Astrocyte of the spinal cord (primary cell): ENCODE data around the gene PVR.
A peak's percentile ranks its signal among the peaks of the same experiment; 100 is the strongest.

ENCODE experiments used
- DNase-seq: peaks from one replicate; pipeline ENCODE4 v3.0.0; 2011; ENCODE audit warnings: low read depth, low spot score
- H3K4me3 ChIP-seq: 2 replicates; pipeline ENCODE4 v1.5.1; 2011; ENCODE audit warnings: low read depth, mild to moderate bottlenecking, low read length, moderate library complexity
- in situ Hi-C: cut with HindIII; loops from 2 replicates; pipeline ENCODE4 v1.10.0; 2017; ENCODE audit warnings: low sequenced_read_pairs
- TF ChIP-seq, protein P1 (sequence below): IDR thresholded peaks from 2 replicates; pipeline ENCODE4 v1.5.1; 2012; ENCODE audit warnings: low read depth, mild to moderate bottlenecking, low read length, inconsistent platforms

Gene PVR

DNA sequence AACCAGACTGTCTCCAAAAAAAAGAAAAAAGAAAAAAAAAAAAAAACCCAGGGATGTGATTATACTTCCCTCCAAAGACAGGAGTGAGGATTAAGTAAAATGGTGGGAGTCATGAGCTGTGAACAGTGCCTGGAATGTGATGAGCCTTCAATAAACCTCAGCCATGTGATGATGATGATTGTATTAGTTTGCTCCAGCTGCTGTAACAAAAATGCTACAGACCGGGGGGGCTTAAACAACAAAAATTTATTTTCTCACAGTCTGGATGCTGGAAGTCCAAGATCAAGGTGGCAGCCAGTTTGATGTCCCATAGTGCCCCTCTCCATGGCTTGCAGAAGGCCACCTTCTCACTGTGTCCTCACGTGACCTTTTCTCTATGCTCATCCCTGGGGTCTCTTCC, 8.9 kb upstream of the PVR start:
- DNase-seq: no peak
- TF ChIP-seq, protein P1, sequence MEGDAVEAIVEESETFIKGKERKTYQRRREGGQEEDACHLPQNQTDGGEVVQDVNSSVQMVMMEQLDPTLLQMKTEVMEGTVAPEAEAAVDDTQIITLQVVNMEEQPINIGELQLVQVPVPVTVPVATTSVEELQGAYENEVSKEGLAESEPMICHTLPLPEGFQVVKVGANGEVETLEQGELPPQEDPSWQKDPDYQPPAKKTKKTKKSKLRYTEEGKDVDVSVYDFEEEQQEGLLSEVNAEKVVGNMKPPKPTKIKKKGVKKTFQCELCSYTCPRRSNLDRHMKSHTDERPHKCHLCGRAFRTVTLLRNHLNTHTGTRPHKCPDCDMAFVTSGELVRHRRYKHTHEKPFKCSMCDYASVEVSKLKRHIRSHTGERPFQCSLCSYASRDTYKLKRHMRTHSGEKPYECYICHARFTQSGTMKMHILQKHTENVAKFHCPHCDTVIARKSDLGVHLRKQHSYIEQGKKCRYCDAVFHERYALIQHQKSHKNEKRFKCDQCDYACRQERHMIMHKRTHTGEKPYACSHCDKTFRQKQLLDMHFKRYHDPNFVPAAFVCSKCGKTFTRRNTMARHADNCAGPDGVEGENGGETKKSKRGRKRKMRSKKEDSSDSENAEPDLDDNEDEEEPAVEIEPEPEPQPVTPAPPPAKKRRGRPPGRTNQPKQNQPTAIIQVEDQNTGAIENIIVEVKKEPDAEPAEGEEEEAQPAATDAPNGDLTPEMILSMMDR: no peak
- in situ Hi-C loops: no loop called here
- H3K4me3 ChIP-seq: no peak overlapping the region

DNA sequence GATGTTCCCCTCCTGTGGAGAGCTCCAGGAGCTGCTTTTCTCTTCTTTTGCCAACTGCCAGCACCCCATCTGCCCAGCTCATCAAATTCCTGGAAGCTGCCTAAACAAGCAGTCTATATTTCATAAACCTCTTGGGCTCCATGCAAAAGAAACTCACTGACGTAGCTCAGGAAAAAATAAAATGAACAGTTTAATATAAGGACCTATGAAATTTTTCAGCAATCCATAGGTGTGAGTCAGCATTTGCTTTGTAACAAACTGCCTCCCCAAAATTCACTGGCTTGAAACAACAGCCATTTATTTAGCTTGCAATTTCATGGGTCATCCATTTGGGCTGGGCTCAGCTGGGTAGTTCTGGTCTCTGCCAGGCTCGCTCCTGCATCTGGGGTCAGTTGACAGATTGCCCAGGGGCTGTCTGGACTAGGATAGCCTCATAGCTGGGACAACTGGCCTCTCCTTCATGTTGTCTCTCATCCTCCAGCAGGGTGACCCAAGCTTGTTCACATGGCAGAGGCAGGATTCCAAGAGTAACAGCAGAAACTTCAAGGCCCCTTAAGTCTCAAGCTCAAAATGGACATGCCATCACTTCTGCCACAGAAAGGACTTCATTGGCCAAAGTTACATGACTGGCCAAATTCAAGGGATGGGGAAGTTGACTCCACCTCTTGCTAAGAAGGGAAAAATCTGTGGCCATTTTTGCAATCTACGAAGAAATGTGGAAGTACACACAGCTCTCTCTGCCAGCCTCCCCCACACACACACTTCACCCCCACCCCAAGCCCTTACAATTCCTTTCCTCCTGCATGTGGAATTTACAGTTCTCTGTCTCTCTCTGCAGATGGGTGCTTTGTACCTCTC, 7.9 kb upstream of the PVR start:
- DNase-seq: peak; percentile 58
- in situ Hi-C loops: no loop called here
- no peak overlapping the region for H3K4me3 ChIP-seq
- TF ChIP-seq, protein P1: peak; percentile 9

DNA sequence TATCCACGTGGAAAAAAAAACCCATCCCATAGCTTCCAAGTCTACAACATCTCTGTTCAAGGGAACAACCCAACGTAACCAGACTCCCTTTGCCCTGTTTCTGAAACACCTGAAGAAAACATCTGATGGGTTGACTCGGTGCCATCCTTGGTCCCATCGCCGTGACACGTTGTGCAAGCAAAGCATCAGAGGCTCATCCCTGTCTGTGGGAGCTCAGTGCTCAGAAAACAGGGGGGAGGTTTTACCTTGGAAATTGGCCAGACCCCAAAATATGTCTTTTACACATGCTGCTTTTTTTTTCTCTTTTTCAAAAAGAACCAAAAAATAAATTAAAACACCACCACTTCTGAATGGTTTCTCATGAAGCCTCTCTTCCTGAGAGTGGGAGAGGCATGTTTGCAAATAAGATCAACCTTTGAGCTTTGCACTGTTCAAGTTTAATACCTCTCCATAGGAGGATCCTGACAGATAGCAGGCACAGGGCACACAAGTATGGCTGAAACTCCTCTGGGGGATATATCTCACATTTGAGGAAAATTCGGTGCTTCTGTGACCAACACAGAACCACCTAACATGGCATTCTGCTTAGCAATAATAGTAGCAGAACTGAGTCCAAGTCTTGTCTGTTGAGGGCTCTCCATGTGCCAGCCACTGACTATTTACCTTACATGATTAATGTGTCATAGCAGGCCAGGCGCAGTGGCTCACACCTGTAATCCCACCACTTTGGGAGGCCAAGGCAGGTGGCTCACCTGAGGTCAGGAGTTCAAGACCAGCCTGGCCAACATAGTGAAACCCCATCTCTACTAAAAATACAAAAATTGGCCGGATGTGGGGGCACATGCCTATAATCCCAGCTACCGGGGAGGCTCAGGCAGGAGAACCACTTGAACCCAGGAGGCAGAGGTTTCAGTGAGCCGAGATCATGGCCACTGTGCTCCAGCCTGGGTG, 7.0 kb upstream of the PVR start:
- no peak for DNase-seq
- H3K4me3 ChIP-seq: no peak overlapping the region
- TF ChIP-seq, protein P1: no peak
- in situ Hi-C loops: no loop called here

DNA sequence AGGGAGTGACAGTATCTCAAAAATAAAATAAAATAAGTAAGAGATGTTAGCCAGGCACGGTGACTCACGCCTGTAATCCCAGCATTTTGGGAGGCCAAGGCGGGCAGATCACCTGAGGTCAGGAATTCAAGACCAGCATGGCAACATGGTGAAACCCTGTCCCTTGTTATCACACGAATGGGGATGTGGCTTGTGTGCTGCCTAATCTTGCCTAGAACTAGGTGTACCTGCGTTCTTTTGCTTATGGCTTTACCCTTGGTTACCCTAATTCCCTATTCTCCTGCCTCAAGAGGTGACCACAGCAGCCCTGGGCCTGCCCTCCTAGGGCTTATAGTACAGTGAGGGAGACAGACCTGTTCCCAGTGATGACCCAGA, 6.3 kb upstream of the PVR start:
- TF ChIP-seq, protein P1: no peak
- in situ Hi-C loops: no loop called here
- H3K4me3 ChIP-seq: no peak overlapping the region
- no peak for DNase-seq

DNA sequence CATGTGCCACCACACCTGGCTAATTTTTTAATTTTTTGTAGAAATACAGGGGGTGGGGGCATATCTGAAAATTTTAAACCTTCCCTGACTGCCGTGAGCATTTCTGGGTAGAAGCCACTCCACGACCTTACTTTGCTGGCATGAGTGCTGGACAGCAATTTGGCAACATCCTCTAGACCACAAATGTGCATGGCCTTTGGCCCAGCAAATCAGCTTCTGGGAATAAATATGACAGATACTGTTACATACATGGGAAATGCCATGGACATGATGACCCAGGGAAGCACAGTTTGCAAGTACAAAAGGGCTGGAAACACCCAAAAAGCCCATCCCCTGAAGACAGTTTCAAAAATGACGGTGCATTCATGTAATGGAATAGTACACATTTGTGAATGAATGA, 3.2 kb upstream of the PVR start:
- in situ Hi-C loops: no loop called here
- DNase-seq: peak; percentile 52
- no peak overlapping the region for H3K4me3 ChIP-seq
- TF ChIP-seq, protein P1: no peak

DNA sequence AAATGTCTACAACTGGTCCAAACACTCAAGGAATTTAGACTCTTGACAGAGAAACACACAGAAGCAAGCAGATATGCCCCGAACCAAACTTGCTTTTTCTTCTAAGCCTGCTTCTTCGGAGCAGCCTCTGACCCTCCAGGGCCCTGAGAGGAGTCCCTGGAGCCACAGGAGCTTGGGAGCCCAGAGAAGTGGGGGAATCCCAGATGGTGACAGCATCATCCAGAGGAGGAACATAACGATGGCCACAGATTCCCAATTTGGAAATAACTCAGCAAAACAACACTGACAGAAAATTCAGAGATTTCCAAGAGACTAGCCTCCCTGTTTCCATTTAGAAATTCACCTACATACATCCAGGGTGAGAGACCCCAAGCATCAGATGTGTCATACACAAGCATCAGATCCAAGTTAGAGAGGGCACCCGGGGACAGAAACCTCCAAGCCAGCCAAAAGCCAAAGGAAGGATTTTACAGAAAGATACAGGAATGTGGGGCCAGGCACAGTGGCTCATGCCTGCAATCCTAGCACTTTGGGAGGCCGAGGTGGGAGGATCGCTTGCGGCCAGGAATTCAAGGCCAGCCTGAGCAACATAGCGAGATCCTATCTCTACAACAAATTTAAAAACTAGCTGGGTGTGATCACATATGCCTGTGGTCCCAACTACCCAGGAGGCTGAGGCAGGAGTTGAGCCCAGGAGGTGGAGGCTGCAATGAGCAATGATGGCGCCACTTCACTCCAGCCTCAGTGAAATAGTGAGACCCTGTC, 2.0 kb upstream of the PVR start:
- TF ChIP-seq, protein P1: no peak
- in situ Hi-C loops: no loop called here
- no peak for DNase-seq
- no peak overlapping the region for H3K4me3 ChIP-seq
